ENCODE measurements around the gene LDB1.

LDB1 gene

DNA sequence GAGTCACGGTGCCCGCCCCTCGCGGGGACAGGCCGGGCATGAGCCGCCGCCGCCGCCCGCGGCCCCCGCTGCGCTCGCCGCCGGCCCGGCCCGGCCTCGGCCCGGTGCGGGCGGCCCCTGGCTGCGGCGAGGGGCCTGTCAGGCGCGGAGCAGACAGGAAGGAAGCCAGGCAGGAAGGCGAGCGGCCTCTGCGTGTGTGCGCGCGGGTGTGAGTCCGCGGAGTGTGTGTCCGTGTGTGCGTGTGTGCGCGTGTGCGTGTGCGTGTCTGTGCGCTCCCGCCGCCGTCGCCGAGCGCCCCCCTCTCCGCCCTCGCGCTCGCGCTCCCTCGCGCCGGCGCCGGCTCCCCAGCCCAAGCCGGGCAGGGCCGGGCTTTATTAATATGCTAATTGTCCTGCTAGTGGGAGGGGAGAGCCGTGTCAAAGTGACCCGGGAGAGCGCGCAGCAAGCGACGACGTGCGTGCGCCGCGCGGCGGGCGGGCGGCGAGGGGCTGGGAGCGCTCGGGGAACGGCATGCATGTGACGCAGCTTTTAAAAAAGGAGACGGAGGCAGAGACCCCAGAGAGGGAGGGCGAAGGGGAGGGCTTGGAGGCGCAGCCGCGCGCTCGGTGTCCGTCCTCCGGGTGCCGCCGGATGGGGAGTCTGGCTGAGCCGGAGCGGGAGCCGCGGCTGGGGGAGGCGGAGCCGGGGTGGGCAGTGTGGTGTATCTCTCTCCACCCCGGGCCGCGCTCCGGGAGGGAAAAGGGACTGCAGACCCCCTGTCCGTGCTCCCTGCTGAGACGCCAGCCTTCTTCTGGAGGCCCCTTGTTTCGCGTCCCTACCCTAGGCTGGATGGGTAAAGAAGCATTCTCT lies at the start of gene LDB1:
Gene LDB1 (minus strand): TSS at position 227 of the 849 bp plus-strand sequence. CDS start 258 bp downstream, outside the sequence.
- DNase-seq (ENCODE audit: low spot score), result peak; percentile 86

GRCh38 chr10:102167861-102168260 lies 47.7 kb upstream of the LDB1 start:
- peak; percentile 34 for DNase-seq (ENCODE audit: low spot score)

DNA sequence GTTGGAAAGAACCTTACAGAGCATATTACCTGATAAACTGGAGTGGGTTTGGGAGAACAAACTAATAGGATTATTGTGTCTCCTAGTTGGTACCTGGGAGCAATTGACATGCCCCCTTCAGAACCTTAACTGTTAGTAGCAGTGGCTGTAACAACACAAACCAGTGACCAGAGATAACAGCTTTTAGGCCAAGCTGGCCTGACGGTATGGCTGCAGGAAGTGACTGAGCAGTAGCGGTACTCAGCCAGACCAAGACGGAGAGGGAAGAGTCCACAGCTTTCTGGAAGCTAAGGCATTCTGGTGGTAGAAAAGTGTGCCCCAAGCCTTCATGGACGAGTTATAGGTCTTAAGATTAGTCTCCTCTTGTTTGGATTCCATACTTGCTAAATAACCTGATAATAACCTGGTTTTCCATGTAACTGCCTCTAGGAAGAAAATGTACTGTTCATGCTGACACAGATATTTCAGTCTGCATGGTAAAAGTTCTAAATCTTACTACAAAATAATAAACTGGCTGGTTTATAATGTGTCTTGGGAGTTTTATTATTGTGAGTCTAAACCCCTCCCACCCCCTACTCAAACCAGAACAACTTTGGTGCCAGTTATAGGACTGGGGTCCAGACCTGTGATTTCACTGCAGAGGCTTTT lies 43.3 kb upstream of the LDB1 start:
- no peak for DNase-seq (ENCODE audit: low spot score)

- DNase-seq (ENCODE audit: low spot score), result no peak
These were observed 39.7 kb upstream of the LDB1 start for GRCh38 chr10:102159831-102160230.

DNA sequence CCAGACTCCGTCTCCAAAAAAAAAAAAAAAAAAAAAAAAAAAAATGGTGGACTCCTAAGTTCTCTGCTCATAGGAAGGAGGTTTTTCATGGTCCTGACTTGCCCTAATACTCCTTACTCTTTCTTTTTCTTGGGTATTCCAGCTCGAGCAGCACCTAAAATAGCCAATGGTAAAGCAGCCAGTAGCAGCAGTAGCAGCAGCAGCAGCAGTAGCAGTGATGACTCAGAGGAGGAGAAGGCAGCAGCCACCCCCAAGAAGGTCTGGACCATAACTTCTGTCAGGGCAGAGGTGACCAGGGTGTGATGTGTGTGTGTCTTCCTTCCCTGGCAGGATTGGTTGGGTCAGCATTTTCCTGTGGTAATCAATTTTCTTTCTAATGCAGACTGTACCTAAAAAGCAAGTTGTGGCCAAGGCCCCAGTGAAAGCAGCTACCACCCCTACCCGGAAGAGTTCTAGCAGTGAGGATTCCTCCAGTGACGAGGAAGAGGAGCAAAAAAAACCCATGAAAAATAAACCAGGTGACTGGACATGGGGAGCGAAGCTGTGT lies 39.0 kb upstream of the LDB1 start:
- DNase-seq (ENCODE audit: low spot score), result peak; percentile 26

GRCh38 chr10:102157224-102157623 lies 37.1 kb upstream of the LDB1 start:
- no peak for DNase-seq (ENCODE audit: low spot score)

DNA sequence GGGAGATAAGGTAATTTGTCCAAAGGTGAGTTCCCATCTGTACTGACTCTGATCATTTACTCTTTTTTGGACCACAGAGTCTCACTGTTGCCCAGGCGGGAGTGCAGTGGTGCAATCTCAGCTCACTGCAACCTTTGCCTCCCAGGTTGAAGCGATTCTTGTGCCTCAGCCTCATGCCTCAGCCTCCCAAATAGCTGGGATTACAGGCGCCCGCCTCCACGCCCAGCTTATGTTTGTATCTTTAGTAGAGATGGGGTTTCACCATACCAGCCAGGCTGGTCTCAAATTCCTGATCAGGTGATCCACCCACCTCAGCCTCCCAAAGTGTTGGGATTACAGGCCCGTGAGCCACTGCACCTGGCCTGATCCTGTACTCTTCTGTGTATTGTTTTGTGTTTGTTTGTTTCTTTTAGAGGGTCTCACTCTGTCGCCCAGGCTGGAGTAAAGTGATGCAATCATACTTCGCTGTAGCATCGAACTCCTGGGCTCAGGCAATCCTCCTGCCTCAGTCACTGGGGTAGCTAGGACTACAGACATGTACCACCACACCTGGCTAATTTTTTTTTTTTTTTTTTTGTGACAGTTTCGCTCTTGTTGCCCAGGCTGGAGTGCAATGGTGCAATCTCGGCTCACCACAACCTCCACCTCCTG lies 34.4 kb upstream of the LDB1 start:
- no peak for DNase-seq (ENCODE audit: low spot score)

DNA sequence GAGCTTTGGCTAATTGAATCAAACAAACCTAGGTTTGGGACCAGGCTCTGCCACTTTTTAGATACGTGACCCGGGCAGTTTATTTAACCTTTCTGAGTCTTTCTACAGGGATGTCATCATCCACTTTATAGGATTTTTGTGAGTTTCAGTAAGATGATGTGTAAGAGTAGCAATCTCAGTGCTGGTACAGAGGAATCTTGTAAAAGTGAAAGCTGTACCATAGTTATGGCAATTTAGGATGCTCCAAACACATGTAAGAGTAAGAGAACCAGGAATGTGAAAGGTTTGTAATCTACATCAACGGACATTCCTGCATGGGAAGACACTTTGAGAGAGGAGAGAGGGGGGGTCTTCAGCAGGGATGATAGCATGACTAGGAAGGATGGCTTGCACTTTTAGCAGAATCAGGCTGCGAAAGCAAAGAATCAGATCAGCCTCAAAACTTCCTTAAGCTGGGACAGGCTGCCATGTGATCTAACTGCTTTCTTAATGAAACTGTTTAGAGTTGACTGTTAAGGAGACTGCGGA lies 33.0 kb upstream of the LDB1 start:
- DNase-seq (ENCODE audit: low spot score), result no peak

- peak; percentile 39 for DNase-seq (ENCODE audit: low spot score)
These were observed 32.4 kb upstream of the LDB1 start for GRCh38 chr10:102152545-102152890.

- DNase-seq (ENCODE audit: low spot score), result peak; percentile 96
These were observed 31.8 kb upstream of the LDB1 start, which contains the start of gene NOLC1 for GRCh38 chr10:102151774-102152544. Gene NOLC1 (plus strand): TSS chr10:102152389. CDS start chr10:102152411, 22 bp downstream.

DNA sequence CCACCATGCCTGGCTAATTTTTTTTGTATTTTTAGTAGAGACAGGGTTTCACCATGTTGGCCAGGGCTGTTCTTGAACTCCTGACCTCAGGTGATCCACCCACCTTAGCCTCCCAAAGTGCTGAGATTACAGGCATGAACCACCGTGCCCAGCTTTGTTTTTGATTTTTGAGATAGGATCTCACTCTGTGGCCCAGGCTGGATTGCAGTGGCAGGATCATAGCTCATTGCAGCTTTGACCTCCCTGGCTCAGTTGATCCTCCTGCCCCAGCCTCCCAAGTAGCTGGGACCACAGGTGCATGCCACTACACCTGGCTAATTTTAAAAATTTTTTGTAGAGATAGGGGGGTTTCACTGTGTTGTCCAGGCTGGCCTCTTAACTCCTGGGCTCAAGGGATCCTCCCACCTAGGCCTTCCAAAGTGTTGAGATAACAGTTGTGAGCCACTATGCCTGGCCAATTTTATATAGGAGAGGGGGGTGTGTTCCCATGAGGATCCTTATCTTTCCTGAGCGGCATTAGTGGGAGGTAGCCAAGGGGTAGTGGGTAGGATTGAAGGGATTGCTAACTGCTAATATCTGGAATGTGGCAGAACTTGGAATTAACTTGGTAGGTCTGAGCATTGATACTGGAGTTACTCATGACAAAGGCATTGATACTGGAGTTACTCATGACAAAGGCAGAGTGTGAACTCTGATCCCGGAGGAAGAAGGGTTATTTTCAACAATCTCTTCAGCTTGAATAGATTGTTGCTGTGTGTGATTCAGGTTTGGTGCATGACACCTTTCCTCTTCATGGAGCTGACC lies 31.0 kb upstream of the LDB1 start:
- peak; percentile 48 for DNase-seq (ENCODE audit: low spot score)

- no peak for DNase-seq (ENCODE audit: low spot score)
These were observed 28.1 kb upstream of the LDB1 start for GRCh38 chr10:102148275-102148674.

DNA sequence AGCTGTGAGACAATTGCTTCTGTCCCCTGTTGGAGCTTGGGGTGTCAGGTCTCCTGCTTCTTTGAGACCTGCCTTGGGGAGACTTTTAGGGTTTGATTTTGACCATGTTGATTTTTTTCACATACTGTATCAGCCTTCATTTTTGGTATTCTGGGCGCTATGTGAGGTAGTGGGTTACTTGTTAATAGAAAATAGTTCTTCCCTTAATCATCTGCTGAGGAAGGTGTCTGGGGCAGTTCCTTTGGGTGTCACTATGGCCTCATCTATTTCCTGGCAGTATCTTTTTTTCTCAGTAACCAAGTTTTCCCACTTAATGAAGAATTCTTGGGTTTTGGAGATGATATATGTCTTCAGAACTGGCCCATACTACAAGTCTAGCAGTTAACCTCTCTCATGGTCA lies 27.4 kb upstream of the LDB1 start:
- DNase-seq (ENCODE audit: low spot score), result no peak

DNA sequence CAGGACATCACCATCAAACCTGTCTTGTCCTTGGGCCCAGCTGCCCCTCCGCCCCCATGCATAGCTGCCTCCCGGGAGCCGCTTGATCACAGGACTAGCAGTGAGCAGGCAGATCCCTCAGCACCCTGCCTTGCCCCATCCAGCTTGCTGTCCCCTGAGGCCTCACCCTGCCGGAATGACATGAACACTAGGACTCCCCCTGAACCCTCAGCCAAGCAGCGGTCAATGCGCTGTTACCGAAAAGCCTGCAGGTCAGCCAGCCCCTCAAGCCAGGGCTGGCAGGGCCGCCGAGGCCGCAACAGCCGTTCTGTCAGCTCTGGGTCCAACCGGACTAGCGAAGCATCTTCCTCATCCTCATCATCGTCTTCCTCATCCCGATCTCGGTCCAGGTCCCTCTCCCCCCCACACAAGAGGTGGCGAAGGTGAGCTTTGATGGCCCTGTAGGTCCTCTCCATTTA lies 26.8 kb upstream of the LDB1 start:
- DNase-seq (ENCODE audit: low spot score), result no peak

DNA sequence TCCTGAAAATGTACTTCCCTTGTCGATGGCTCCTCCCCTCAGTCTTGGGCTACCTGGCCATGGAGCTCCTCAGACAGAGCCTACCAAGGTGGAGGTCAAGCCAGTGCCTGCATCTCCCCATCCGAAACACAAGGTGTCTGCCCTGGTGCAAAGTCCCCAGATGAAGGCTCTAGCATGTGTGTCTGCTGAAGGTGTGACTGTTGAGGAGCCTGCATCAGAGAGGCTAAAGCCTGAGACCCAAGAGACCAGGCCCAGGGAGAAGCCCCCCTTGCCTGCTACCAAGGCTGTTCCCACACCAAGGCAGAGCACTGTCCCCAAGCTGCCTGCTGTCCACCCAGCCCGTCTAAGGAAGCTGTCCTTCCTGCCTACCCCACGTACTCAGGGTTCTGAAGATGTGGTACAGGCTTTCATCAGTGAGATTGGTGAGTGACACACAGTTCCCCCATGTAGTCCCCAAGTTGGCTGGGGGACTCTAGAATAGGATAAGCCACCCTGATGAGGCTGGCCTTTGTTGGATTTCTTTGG lies 21.5 kb upstream of the LDB1 start:
- DNase-seq (ENCODE audit: low spot score), result no peak

DNA sequence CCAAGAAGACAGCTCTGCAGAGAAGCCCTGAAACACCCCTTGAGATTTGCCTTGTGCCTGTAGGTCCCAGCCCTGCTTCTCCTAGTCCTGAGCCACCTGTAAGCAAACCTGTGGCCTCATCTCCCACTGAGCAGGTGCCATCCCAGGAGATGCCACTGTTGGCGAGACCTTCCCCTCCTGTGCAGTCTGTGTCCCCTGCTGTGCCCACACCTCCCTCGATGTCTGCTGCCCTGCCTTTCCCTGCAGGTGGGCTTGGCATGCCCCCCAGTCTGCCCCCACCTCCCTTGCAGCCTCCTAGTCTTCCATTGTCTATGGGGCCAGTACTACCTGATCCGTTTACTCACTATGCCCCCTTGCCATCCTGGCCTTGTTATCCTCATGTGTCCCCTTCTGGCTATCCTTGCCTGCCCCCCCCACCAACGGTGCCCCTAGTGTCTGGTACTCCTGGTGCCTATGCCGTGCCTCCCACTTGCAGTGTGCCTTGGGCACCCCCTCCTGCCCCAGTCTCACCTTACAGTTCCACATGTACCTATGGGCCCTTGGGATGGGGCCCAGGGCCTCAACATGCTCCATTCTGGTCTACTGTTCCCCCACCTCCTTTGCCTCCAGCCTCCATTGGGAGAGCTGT lies 20.9 kb upstream of the LDB1 start:
- DNase-seq (ENCODE audit: low spot score), result no peak

GRCh38 chr10:102140218-102140617 lies 20.1 kb upstream of the LDB1 start:
- no peak for DNase-seq (ENCODE audit: low spot score)

- no peak for DNase-seq (ENCODE audit: low spot score)
These were observed 19.3 kb upstream of the LDB1 start for GRCh38 chr10:102139281-102140110.

DNA sequence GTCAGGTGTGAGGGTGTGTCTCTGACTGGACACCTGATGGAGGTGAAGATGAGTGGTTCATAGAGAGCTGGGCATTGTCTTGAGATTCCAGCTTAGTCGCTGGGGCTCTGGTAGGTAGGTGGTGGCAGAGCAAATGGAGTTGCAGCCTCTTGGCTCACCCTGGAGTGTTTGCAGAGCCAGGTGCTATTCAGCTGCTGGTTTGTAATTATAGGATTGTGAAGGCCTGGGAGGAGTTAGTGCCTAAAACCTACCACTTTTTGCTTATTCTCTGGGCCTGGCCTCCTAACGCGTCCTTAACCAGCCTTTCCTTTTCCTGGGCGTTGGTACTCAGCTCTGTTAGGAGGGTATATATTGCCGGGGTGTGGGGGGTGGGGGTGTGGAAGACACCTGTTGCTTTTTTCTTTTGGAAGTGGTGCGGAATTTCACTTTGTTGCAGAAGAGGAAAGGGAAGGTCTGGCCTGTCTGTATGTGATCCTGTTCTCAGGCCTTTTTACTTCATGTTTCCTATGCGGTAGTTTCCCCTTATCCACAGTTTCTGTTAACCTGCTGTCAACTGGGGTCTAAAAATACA lies 15.9 kb upstream of the LDB1 start:
- no peak for DNase-seq (ENCODE audit: low spot score)
